AG04450 (cell line): Measurements from ENCODE around the gene PHLDA2. TPM values are rescaled to one million over a fixed set of nuclear protein-coding genes. Genes with fewer than 3 reads are reported as not detected.

Source experiments
- CTCF ChIA-PET: fragments of 300-600, 350-600 bp; formaldehyde crosslinking; extraction: SDS; loops from one replicate; lab custom pipeline; 2022; ENCODE audit warnings: antibody characterized with exemption, inconsistent platforms; lab: Charles Lee
- POLR2A ChIA-PET: fragments of 350-600 bp; formaldehyde crosslinking; extraction: SDS; loops from one replicate; lab custom pipeline; 2021; ENCODE audit warnings: antibody characterized with exemption, inconsistent platforms; lab: Yijun Ruan, JAX
- DNase-seq: peaks from one replicate; pipeline ENCODE4 v3.0.0-alpha.2; 2011; ENCODE audit warnings: low read depth, low spot score
- H3K27ac ChIP-seq: one replicate; pipeline ENCODE4 v1.5.1; 2012; ENCODE audit warnings: low read depth, low read length, control low read depth
- H3K27me3 ChIP-seq: one replicate; pipeline ENCODE4 v1.6.0; 2012; ENCODE audit warnings: low read length; ENCODE audit not compliant: control insufficient read depth, insufficient read depth
- H3K4me3 ChIP-seq: 2 replicates; pipeline ENCODE4 v1.5.1; 2011; ENCODE audit warnings: mild to moderate bottlenecking, low read depth, low read length, control low read depth
- H3K9me3 ChIP-seq: 2 replicates; pipeline ENCODE4 v1.5.1; 2012; ENCODE audit warnings: low read length; ENCODE audit not compliant: control insufficient read depth, insufficient read depth
- polyA plus RNA-seq: library from polyadenylated mRNA; depleted of rRNA; stranded (reverse); fragments of >200 nt; gene quantifications from 2 replicates; pipeline ENCODE4 v1.2.3, GENCODE V29; 2011
- TF ChIP-seq, protein P1 (sequence below): IDR thresholded peaks from 2 replicates; pipeline ENCODE4 v1.5.1; 2011; ENCODE audit warnings: low read depth, low read length, control low read depth, inconsistent platforms

Gene PHLDA2
- polyA plus RNA-seq, 1 experiment: 9.6 TPM

DNA sequence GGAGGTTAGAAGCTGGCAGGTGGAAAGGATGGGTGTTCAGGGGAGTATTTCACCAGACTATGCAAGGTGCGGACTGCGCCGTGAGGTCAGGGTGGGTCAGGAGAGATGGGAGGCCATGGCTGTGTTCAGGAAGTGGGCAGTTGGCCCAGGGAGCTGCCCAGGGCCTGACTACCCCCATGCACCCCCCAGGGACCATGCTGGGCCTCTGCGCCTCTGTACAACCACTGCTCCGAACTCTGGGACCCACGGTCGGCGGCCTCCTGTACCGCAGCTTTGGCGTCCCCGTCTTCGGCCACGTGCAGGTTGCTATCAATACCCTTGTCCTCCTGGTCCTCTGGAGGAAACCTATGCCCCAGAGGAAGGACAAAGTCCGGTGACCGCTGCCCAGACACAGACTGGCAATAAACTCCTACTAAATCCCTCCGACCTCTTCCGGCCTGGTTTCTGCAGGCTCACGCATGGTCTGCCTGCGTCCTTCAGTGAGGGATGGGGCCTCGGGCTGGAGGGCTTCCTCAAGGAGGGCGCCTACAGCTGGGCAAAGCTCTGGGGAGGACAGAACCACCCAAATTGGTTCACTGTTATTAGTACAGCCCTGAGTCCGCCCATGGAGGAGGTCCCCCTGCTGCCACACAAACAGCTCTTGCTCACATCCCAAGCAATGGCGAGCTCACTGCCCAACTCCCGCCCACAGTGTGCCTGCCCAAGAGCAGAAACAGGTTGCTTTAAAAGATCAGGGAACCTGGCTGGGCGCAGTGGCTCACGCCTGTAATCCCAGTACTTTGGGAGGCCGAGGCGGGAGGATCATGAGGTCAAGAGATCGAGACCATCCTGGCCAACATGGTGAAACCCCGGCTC, 4.2 kb downstream of the PHLDA2 start:
- ChIA-PET POLR2A (no interaction called here), CTCF (interaction anchor here (0.6 to 2.0 kb wide), 2 partner anchors 34 to 394 kb away, joined by 3 to 5 read pairs; no protein-coding TSS in a partner anchor)
- H3K27ac ChIP-seq: no peak overlapping the region
- H3K27me3 ChIP-seq: no peaks in the 10 kb centered on the region
- no peak for DNase-seq
- no peaks in the 10 kb centered on the region; the same call in 1 of the 2 replicates for H3K9me3 ChIP-seq
- TF ChIP-seq, protein P1, sequence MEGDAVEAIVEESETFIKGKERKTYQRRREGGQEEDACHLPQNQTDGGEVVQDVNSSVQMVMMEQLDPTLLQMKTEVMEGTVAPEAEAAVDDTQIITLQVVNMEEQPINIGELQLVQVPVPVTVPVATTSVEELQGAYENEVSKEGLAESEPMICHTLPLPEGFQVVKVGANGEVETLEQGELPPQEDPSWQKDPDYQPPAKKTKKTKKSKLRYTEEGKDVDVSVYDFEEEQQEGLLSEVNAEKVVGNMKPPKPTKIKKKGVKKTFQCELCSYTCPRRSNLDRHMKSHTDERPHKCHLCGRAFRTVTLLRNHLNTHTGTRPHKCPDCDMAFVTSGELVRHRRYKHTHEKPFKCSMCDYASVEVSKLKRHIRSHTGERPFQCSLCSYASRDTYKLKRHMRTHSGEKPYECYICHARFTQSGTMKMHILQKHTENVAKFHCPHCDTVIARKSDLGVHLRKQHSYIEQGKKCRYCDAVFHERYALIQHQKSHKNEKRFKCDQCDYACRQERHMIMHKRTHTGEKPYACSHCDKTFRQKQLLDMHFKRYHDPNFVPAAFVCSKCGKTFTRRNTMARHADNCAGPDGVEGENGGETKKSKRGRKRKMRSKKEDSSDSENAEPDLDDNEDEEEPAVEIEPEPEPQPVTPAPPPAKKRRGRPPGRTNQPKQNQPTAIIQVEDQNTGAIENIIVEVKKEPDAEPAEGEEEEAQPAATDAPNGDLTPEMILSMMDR: no peak
- H3K4me3 ChIP-seq: no peak overlapping the region

DNA sequence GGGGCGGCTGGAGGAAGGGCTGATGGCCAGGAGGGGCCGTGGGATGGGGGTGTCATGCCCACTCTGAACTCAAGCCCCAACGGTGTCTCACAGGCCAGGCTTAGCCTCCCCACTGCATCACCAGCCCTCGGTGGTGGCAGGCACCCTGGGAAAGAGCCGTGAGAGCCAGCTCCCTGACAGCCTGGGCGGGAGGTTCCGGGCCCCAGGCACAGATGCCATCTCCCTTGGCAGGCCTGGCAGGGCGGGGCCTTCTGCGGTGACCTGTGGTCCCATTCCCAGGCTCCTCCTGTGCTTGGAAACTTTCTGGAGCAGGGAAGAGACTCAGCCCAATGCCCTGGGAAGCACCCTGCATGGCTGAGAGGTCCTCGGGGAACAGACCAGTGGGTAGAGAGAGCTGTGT, 4.8 kb downstream of the PHLDA2 start:
- CTCF ChIA-PET: interaction anchor here (0.6 to 2.0 kb wide), 2 partner anchors 33 to 393 kb away, joined by 3 to 5 read pairs; no protein-coding TSS in a partner anchor

DNA sequence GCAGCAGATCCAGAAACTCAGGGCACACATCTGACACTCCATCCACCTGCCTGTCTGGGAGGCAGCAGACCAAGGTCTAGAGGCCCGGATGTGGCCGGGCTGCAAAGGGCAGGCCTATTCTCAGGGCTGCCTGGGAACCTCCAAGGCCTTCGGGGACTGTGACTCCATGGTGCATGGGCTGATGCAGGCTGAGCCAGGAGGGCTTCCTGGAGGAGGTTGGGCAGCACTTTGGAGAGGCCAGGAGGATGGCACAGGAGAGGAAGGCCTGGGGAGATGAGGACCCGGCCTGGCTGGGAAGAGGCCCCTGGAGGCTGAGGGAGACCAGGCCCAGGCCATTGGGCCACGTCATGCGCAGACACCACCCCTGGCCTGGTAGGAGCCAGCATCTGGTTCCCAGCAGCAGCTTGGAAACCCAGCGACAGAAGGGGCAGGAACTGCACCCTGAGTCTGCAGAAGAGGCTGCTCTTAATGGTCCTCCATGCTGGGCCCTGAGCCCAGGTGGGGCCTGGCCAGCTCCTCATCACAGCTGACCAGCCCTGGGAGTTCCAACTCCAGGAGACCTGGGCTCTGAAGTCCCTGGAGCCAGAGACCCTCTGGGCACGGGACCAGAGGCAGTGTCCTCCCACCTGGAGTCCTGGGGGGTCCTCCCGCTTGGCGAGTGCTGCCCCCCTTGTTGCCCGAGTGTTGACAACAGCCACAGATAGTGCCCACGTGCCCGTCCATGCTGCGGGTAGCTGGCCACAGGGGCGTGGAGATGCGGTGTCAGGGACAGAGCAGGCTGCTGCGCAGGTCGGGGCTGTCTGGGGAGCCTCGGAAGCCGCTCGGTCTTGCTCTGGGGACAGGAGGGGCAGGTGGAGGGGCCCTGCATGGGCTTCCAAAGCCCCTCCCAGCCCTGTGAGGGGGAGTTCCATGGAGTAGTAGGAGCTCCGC, 5.5 kb downstream of the PHLDA2 start:
- POLR2A ChIA-PET: interaction anchor here (0.6 kb wide), 1 partner anchor 32 kb away, joined by 3 read pairs; no protein-coding TSS in a partner anchor

More for the DNA sequence above, 4.8 kb downstream of the PHLDA2 start:
- TF ChIP-seq, protein P1: no peak
- POLR2A ChIA-PET: interaction anchor here (0.6 kb wide), 1 partner anchor 33 kb away, joined by 3 read pairs; no protein-coding TSS in a partner anchor
- no peak overlapping the region for H3K27ac ChIP-seq
- no peaks in the 10 kb centered on the region; the same call in 1 of the 2 replicates for H3K9me3 ChIP-seq
- no peaks in the 10 kb centered on the region for H3K27me3 ChIP-seq
- DNase-seq: no peak
- no peak overlapping the region for H3K4me3 ChIP-seq

DNA sequence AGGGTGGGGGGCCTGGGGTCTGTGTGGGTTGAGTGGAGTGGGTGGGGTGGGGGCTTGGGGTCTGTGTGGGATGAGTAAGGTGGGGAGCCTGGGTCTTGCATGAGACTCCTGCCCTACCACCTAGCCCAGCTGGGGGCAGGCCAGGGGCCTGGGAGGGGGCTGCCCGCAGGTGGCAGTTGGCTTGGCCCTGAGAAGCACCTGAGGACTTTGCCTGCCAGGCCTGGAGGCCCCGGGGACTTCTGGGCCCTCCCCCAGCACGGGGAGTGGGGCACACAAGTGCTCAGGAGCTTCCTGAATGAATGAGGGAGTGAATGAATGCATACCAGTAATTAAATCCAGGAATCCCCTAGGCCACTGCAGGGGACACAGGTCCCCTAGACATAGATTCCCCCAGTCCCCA, 6.6 kb downstream of the PHLDA2 start:
- ChIA-PET CTCF (no interaction called here), POLR2A (no interaction called here)
- Histone ChIP-seq H3K9me3 (no peaks in the 10 kb centered on the region; the same call in 1 of the 2 replicates), H3K27ac (no peak overlapping the region), H3K4me3 (no peak overlapping the region), H3K27me3 (no peaks in the 10 kb centered on the region)
- DNase-seq: no peak
- TF ChIP-seq, protein P1: no peak

More for the DNA sequence above, 5.5 kb downstream of the PHLDA2 start:
- TF ChIP-seq, protein P1: no peak
- H3K27me3 ChIP-seq: no peaks in the 10 kb centered on the region
- no peak overlapping the region for H3K4me3 ChIP-seq
- no peak overlapping the region for H3K27ac ChIP-seq
- no peak for DNase-seq
- CTCF ChIA-PET: interaction anchor here (0.6 kb wide), 1 partner anchor 32 kb away, joined by 3 read pairs; no protein-coding TSS in a partner anchor
- H3K9me3 ChIP-seq: no peaks in the 10 kb centered on the region; the same call in 1 of the 2 replicates
